K562 (cell line): ENCODE measurements around the gene GPR32. TPM values are rescaled to one million over a fixed set of nuclear protein-coding genes. Genes with fewer than 3 reads are reported as not detected.

Source experiments
- CHD2 ChIP-seq: IDR thresholded peaks from 2 replicates; pipeline ENCODE4 v1.6.1; 2011; ENCODE audit warnings: low read depth, low read length
- CTBP1 ChIP-seq: fragments of 450-650 bp; IDR thresholded peaks from 2 replicates; pipeline ENCODE4 v1.6.1; 2016; ENCODE audit warnings: borderline replicate concordance
- FOXJ2 ChIP-seq: fragments of 200-800 bp; sonication (Bioruptor generic); IDR thresholded peaks from 2 replicates; pipeline ENCODE4 v1.6.1; 2016; ENCODE audit warnings: missing genetic modification characterization, missing compliant biosample characterization
- MAFG ChIP-seq: fragments of 450-650 bp; conservative IDR thresholded peaks from 2 replicates; pipeline ENCODE4 v1.6.1; 2016; ENCODE audit warnings: missing genetic modification characterization, missing compliant biosample characterization
- MECOM ChIP-seq: fragments of 250-450 bp; sonication (Bioruptor Pico); IDR thresholded peaks from 2 replicates; pipeline ENCODE4 v1.8.0; 2022; ENCODE audit warnings: inconsistent platforms
- NONO ChIP-seq, 2 experiments: fragments of 200-400 bp in 1 of 2; fragments of 450-650 bp in 1 of 2; formaldehyde crosslinking in 1 of 2; IDR thresholded peaks; 2 replicates each; pipeline ENCODE4 v1.6.1; 2017; ENCODE audit warnings: low read depth in 2 of 2, mild to moderate bottlenecking in 2 of 2, moderate library complexity in 2 of 2, low read length in 1 of 2
- NUFIP1 ChIP-seq: fragments of 450-650 bp; IDR thresholded peaks from 2 replicates; pipeline ENCODE4 v1.6.1; 2018; ENCODE audit not compliant: partially characterized antibody
- RB1 ChIP-seq: fragments of 450-650 bp; IDR thresholded peaks from 2 replicates; pipeline ENCODE4 v1.6.1; 2017; ENCODE audit warnings: low read depth, mild to moderate bottlenecking
- RFX1 ChIP-seq: fragments of 450-650 bp; IDR thresholded peaks from 2 replicates; pipeline ENCODE4 v1.6.1; 2016; ENCODE audit warnings: mild to moderate bottlenecking, moderate library complexity
- SIRT6 ChIP-seq: IDR thresholded peaks from one replicate; pipeline ENCODE4 v1.6.1; 2012; ENCODE audit warnings: low read depth, mild to moderate bottlenecking, control low read depth, inconsistent platforms, low read length, moderate library complexity
- SLC30A9 ChIP-seq: fragments of 250-450 bp; sonication (Bioruptor Pico); IDR thresholded peaks from 2 replicates; pipeline ENCODE4 v1.8.0; 2022; ENCODE audit warnings: mild to moderate bottlenecking, moderate library complexity
- SMAD2 ChIP-seq: fragments of 150-350 bp; IDR thresholded peaks from 2 replicates; pipeline ENCODE4 v1.6.1; 2014; ENCODE audit warnings: low read depth, mild to moderate bottlenecking, low read length
- SNRNP70 ChIP-seq: fragments of 200-400 bp; formaldehyde crosslinking; optimal IDR thresholded peaks from 2 replicates; pipeline ENCODE3; 2017; ENCODE audit warnings: low read depth, low read length
- SP2 ChIP-seq: IDR thresholded peaks from 2 replicates; pipeline ENCODE4 v1.6.1; 2011; ENCODE audit warnings: mild to moderate bottlenecking, low read depth, low read length, moderate library complexity; ENCODE audit not compliant: poor library complexity, severe bottlenecking; ENCODE audit errors: extremely low read depth
- ZKSCAN8 ChIP-seq: fragments of 200-800 bp; sonication (Bioruptor generic); IDR thresholded peaks from 2 replicates; pipeline ENCODE4 v1.6.1; 2016; ENCODE audit warnings: missing genetic modification characterization, missing compliant biosample characterization
- ZNF23 ChIP-seq: fragments of 250-450 bp; sonication (Bioruptor Pico); IDR thresholded peaks from 2 replicates; pipeline ENCODE4 v1.4.0; 2020; ENCODE audit warnings: mild to moderate bottlenecking
- ZNF311 ChIP-seq: fragments of 250-450 bp; sonication (Bioruptor Pico); IDR thresholded peaks from 2 replicates; pipeline ENCODE4 v1.4.0; 2020; ENCODE audit warnings: mild to moderate bottlenecking, moderate library complexity
- ZNF592 ChIP-seq: fragments of 450-650 bp; IDR thresholded peaks from 2 replicates; pipeline ENCODE4 v1.6.1; 2017; ENCODE audit warnings: antibody characterized with exemption, mild to moderate bottlenecking
- polyA plus RNA-seq, 8 experiments: library from polyadenylated mRNA; depleted of rRNA in 4 of 8; stranded (reverse) in 5 of 8; unstranded in 3 of 8; fragments of >200 nt; fragmentation: Nextera tagmentation in 2 of 8; fragmentation: Illumina TruSeq in 1 of 8; extraction: Ambion mirVana in 2 of 8; extraction: Trizol in 1 of 8; gene quantifications; 2 replicates each; pipeline versions ENCODE4 v1.2.1 to v1.2.3, GENCODE V29; 2011 to 2014; ENCODE audit warnings: inconsistent platforms in 1 of 8, missing spikeins in 1 of 8
- total RNA-seq, 7 experiments: library from RNA; depleted of rRNA in 6 of 7; stranded (reverse); fragments of >200 nt in 6 of 7; fragmentation: Illumina TruSeq in 2 of 7; extraction: Trizol in 2 of 7; gene quantifications; 2 replicates each; pipeline versions ENCODE4 v1.2.1 to v1.2.3, GENCODE V29; 2011 to 2021; ENCODE audit warnings: low replicate concordance in 1 of 7
- TF ChIP-seq, protein P1 (sequence below): sonication (generic); formaldehyde crosslinking; IDR thresholded peaks from 2 replicates; pipeline ENCODE4 v1.8.0; 2022; ENCODE audit warnings: missing genetic modification reagents, mild to moderate bottlenecking, moderate library complexity, borderline replicate concordance
- TF ChIP-seq, protein P2 (sequence below): conservative IDR thresholded peaks from 2 replicates; pipeline ENCODE4 v1.6.1; 2011; ENCODE audit warnings: low read depth, mild to moderate bottlenecking, low read length; ENCODE audit not compliant: control insufficient read depth
- TF ChIP-seq, protein P3 (sequence below): fragments of 450-650 bp; IDR thresholded peaks from 2 replicates; pipeline ENCODE4 v1.6.1; 2016

The GPR32 gene
- total and polyA plus RNA-seq, 9 of the 15 experiments (the other 6 are each of a cell fraction or from before 2014, with no cell fraction given), result not detected

- TF ChIP-seq SLC30A9 (CRISPR knock-in tag) (no peak), SP2 (no peak), ZNF311 (CRISPR knock-in tag) (no peak), RFX1 (no peak), SNRNP70 (peak; percentile 79), CTBP1 (peak; percentile 12; the same call in 1 of the 2 replicates), SIRT6 (peak; percentile 70), CHD2 (peak; percentile 51), FOXJ2 (tag) (no peak), MECOM (no peak), NUFIP1 (no peak), ZNF592 (0 out of 2 replicates have a peak, but pooled peaks have one; percentile 22), ZNF23 (CRISPR knock-in tag) (no peak), NONO (IDR thresholded peaks at IDR 0.05; ENCODE audit: low read depth in 2 of 2, low read length in 1 of 2) (peak in 1 of 2 experiments; percentile 42; a peak in 1 of 4 replicates), SMAD2 (no peak), RB1 (peak; percentile 70; the same call in 1 of the 2 replicates), MAFG (tag) (no peak), ZKSCAN8 (no peak)
- TF ChIP-seq, protein P1, sequence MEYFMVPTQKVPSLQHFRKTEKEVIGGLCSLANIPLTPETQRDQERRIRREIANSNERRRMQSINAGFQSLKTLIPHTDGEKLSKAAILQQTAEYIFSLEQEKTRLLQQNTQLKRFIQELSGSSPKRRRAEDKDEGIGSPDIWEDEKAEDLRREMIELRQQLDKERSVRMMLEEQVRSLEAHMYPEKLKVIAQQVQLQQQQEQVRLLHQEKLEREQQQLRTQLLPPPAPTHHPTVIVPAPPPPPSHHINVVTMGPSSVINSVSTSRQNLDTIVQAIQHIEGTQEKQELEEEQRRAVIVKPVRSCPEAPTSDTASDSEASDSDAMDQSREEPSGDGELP (CRISPR knock-in tag), result peak; percentile 50; the same call in 1 of the 2 replicates
- TF ChIP-seq, protein P2, sequence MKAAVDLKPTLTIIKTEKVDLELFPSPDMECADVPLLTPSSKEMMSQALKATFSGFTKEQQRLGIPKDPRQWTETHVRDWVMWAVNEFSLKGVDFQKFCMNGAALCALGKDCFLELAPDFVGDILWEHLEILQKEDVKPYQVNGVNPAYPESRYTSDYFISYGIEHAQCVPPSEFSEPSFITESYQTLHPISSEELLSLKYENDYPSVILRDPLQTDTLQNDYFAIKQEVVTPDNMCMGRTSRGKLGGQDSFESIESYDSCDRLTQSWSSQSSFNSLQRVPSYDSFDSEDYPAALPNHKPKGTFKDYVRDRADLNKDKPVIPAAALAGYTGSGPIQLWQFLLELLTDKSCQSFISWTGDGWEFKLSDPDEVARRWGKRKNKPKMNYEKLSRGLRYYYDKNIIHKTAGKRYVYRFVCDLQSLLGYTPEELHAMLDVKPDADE, result 0 out of 2 replicates have a peak, but pooled peaks have one; percentile 13
- TF ChIP-seq, protein P3, sequence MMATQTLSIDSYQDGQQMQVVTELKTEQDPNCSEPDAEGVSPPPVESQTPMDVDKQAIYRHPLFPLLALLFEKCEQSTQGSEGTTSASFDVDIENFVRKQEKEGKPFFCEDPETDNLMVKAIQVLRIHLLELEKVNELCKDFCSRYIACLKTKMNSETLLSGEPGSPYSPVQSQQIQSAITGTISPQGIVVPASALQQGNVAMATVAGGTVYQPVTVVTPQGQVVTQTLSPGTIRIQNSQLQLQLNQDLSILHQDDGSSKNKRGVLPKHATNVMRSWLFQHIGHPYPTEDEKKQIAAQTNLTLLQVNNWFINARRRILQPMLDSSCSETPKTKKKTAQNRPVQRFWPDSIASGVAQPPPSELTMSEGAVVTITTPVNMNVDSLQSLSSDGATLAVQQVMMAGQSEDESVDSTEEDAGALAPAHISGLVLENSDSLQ, result peak; percentile 78
These were observed 24.0 kb downstream of the GPR32 start (continued) for GRCh38 chr19:50794074-50794875.
